OCI-LY1 (cell line): ENCODE data around the gene DZIP1L.

Source experiments
- H2AFZ ChIP-seq: fragments of 200-600 bp; sonication (generic), shearing (Covaris generic); 2 replicates; pipeline ENCODE4 v1.6.0; 2014; ENCODE audit warnings: antibody characterized with exemption, mild to moderate bottlenecking, low read length
- H3F3A ChIP-seq: fragments of 200-600 bp; sonication (generic), shearing (Covaris generic); 2 replicates; pipeline ENCODE4 v1.6.0; 2014; ENCODE audit warnings: mild to moderate bottlenecking, antibody characterized with exemption, low read length, moderate library complexity; ENCODE audit not compliant: insufficient read depth
- H3K27ac ChIP-seq: fragments of 200-600 bp; sonication (generic); 2 replicates; pipeline ENCODE4 v1.5.1; 2014; ENCODE audit warnings: low read length, mixed run types, mild to moderate bottlenecking, low read depth; ENCODE audit not compliant: poor library complexity, severe bottlenecking
- H3K27me3 ChIP-seq: fragments of 200-600 bp; sonication (generic); 2 replicates; pipeline ENCODE4 v1.6.0; 2014; ENCODE audit warnings: antibody characterized with exemption, mild to moderate bottlenecking, low read length, moderate library complexity; ENCODE audit not compliant: insufficient read depth
- H3K36me3 ChIP-seq: fragments of 200-600 bp; sonication (generic); 2 replicates; pipeline ENCODE4 v1.6.1; 2014; ENCODE audit warnings: mild to moderate bottlenecking, antibody characterized with exemption, low read length, moderate library complexity, mixed read lengths; ENCODE audit not compliant: insufficient read depth
- H3K4me1 ChIP-seq: fragments of 200-600 bp; sonication (generic); 2 replicates; pipeline ENCODE4 v1.5.1; 2014; ENCODE audit warnings: mild to moderate bottlenecking, low read length, moderate library complexity; ENCODE audit not compliant: insufficient read depth, severe bottlenecking
- H3K4me2 ChIP-seq: fragments of 200-600 bp; sonication (generic), shearing (Covaris generic); 2 replicates; pipeline ENCODE4 v1.6.1; 2014; ENCODE audit warnings: low read length
- H3K4me3 ChIP-seq: fragments of 200-600 bp; sonication (generic); 2 replicates; pipeline ENCODE4 v1.5.1; 2014; ENCODE audit warnings: low read length, low read depth, mild to moderate bottlenecking, mixed read lengths; ENCODE audit not compliant: poor library complexity, severe bottlenecking
- H3K79me2 ChIP-seq: fragments of 200-600 bp; shearing (Covaris generic); 2 replicates; pipeline ENCODE4 v1.6.1; 2016; ENCODE audit warnings: mixed run types, low read length, mixed read lengths; ENCODE audit not compliant: insufficient read depth
- H3K9ac ChIP-seq: fragments of 200-600 bp; sonication (generic), shearing (Covaris generic); 2 replicates; pipeline ENCODE4 v1.6.1; 2014; ENCODE audit warnings: mild to moderate bottlenecking, low read length, mixed read lengths
- H3K9me2 ChIP-seq: fragments of 200-600 bp; sonication (generic), shearing (Covaris generic); 2 replicates; pipeline ENCODE4 v1.6.1; 2014; ENCODE audit warnings: low read depth, mild to moderate bottlenecking, low read length, mixed read lengths
- H3K9me3 ChIP-seq: fragments of 200-600 bp; shearing (Covaris generic); 2 replicates; pipeline ENCODE4 v1.6.1; 2014; ENCODE audit warnings: low read length, mixed read lengths
- H4K20me1 ChIP-seq: fragments of 200-600 bp; sonication (generic), shearing (Covaris generic); 2 replicates; pipeline ENCODE4 v1.6.0; 2016; ENCODE audit warnings: mild to moderate bottlenecking, low read length; ENCODE audit not compliant: insufficient read depth
- EZH2 ChIP-seq: fragments of 200-600 bp; sonication (generic), shearing (Covaris generic); IDR thresholded peaks from 2 replicates; pipeline ENCODE4 v1.8.0; 2017; ENCODE audit warnings: borderline replicate concordance, mixed run types, mild to moderate bottlenecking, antibody characterized with exemption, low read length, moderate library complexity, mixed read lengths
- TF ChIP-seq, protein P1 (sequence below): fragments of 200-600 bp; sonication (generic), shearing (Covaris generic); IDR thresholded peaks from 2 replicates; pipeline ENCODE4 v1.5.1; 2017; ENCODE audit warnings: mild to moderate bottlenecking, antibody characterized with exemption, low read length, moderate library complexity, mixed read lengths

Gene DZIP1L

DNA sequence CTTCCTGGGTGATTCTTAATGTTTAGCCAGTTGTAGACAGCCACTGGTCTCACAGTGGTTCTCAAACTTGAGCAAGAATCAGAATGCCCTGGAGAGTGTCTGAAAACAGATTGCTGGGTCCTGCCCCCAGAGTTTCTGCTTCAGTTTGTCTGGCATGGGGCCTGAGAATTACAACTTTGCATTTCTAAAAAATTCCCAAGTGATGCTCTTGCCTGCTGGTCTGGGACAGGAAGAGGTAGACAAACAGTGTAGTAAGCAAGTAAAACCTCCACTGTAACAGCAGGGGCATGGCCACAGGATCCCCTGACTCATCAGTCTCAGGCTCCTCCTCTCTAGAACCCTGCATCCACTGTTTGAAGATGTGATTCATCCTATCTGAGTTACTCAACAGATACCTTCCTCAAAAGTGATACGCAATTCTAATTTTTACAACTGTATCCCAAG, 36.5 kb downstream of the DZIP1L start:
- H2AFZ ChIP-seq: no peak overlapping the region
- no peaks in the 10 kb centered on the region for H3F3A ChIP-seq
- H3K36me3 ChIP-seq: no peaks in the 10 kb centered on the region
- H3K4me3 ChIP-seq: no peak overlapping the region
- H3K4me1 ChIP-seq: no peaks in the 10 kb centered on the region
- H3K27ac ChIP-seq: no peak overlapping the region
- no peak overlapping the region for H3K4me2 ChIP-seq
- H3K9me2 ChIP-seq: no peaks in the 10 kb centered on the region
- TF ChIP-seq, protein P1, sequence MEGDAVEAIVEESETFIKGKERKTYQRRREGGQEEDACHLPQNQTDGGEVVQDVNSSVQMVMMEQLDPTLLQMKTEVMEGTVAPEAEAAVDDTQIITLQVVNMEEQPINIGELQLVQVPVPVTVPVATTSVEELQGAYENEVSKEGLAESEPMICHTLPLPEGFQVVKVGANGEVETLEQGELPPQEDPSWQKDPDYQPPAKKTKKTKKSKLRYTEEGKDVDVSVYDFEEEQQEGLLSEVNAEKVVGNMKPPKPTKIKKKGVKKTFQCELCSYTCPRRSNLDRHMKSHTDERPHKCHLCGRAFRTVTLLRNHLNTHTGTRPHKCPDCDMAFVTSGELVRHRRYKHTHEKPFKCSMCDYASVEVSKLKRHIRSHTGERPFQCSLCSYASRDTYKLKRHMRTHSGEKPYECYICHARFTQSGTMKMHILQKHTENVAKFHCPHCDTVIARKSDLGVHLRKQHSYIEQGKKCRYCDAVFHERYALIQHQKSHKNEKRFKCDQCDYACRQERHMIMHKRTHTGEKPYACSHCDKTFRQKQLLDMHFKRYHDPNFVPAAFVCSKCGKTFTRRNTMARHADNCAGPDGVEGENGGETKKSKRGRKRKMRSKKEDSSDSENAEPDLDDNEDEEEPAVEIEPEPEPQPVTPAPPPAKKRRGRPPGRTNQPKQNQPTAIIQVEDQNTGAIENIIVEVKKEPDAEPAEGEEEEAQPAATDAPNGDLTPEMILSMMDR: no peak
- TF ChIP-seq EZH2: no peak
- peaks cover 5% of the 10 kb centered on the region for H3K27me3 ChIP-seq
- no peak overlapping the region for H3K9ac ChIP-seq
- no peaks in the 10 kb centered on the region for H4K20me1 ChIP-seq
- no peaks in the 10 kb centered on the region for H3K9me3 ChIP-seq
- no peaks in the 10 kb centered on the region for H3K79me2 ChIP-seq

- Histone ChIP-seq H3K4me2 (no peak overlapping the region), H3K4me3 (no peak overlapping the region), H3K27ac (no peak overlapping the region), H3K36me3 (no peaks in the 10 kb centered on the region), H3F3A (no peaks in the 10 kb centered on the region), H3K79me2 (no peaks in the 10 kb centered on the region), H4K20me1 (no peaks in the 10 kb centered on the region), H2AFZ (no peak overlapping the region), H3K9me3 (no peaks in the 10 kb centered on the region), H3K9me2 (no peaks in the 10 kb centered on the region), H3K27me3 (peaks cover 5% of the 10 kb centered on the region), H3K4me1 (no peaks in the 10 kb centered on the region), H3K9ac (no peak overlapping the region)
- TF ChIP-seq EZH2: no peak
- TF ChIP-seq, protein P1: no peak
Observed at GRCh38 chr3:138078096-138078495, 37.3 kb downstream of the DZIP1L start.

DNA sequence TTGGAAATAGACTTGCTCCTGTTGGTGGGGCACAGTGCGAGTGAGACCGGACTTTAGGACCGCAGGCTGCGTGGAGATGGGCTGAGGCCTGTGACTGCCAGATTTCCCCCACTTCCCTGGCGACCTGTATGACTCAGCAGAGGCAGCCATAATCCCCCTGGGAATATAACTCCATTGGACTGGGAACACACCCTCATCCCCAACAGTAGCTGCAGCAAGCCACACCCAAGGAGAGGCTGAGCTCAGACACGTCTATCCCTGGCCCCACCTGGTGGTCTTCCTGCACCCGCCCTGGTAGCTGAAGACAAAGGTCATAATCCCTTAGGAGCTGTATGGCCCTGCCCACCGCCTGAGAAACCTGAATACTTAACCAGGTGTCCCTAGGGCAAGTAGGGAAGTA, 42.6 kb downstream of the DZIP1L start:
- Histone ChIP-seq H3K27ac (no peak overlapping the region), H3K9ac (no peak overlapping the region), H4K20me1 (no peaks in the 10 kb centered on the region), H3K27me3 (no peaks in the 10 kb centered on the region), H3K4me1 (no peaks in the 10 kb centered on the region), H3F3A (no peaks in the 10 kb centered on the region), H2AFZ (no peak overlapping the region), H3K9me2 (no peaks in the 10 kb centered on the region), H3K36me3 (no peaks in the 10 kb centered on the region), H3K79me2 (no peaks in the 10 kb centered on the region), H3K4me2 (no peak overlapping the region), H3K4me3 (no peak overlapping the region), H3K9me3 (no peaks in the 10 kb centered on the region)
- TF ChIP-seq, protein P1: no peak
- TF ChIP-seq EZH2: no peak
